HG02885 (cell line): Measurements from ENCODE around the gene GNPTG.
A peak's percentile ranks its signal among the peaks of the same experiment; 100 is the strongest.

Source experiments
- ATAC-seq: cut with Tn5 transposase; IDR thresholded peaks from one replicate; pipeline ENCODE4 v1.9.1; 2021; ENCODE audit warnings: mild to moderate bottlenecking; ENCODE audit not compliant: unreplicated experiment, poor library complexity

The GNPTG gene

DNA sequence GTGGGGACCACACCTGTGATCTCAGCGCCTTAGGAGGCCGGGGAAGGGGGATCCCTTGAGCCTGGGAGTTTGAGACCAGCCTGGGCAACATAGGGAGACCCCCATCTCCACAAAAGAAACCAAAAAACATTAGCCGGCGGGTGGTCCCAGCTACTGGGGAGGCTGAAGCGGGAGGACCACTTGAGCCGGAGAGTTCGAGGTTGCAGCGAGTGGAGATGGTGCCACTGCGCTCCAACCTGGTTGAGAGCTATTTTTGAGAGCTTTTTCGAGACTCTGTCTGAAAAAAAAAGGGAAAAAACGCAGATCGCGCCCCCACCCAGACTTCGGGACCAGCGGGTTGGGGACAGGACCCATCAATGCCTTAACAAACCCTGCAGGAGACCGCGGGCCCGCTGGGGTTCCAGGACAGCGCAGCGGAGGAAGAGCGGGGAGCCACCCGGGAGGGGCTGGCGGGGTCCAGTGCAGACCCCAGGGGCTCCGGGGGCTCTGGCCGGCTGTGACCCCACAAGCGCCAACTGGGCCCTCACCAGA, 19.0 kb upstream of the GNPTG start:
- ATAC-seq = no peak

- peak; percentile 37 for ATAC-seq
Observed at GRCh38 chr16:1333149-1333812, 18.4 kb upstream of the GNPTG start, which contains the start of gene BAIAP3. Gene BAIAP3 (plus strand): TSS chr16:1333645. CDS start chr16:1338550, 4,905 bp downstream.

DNA sequence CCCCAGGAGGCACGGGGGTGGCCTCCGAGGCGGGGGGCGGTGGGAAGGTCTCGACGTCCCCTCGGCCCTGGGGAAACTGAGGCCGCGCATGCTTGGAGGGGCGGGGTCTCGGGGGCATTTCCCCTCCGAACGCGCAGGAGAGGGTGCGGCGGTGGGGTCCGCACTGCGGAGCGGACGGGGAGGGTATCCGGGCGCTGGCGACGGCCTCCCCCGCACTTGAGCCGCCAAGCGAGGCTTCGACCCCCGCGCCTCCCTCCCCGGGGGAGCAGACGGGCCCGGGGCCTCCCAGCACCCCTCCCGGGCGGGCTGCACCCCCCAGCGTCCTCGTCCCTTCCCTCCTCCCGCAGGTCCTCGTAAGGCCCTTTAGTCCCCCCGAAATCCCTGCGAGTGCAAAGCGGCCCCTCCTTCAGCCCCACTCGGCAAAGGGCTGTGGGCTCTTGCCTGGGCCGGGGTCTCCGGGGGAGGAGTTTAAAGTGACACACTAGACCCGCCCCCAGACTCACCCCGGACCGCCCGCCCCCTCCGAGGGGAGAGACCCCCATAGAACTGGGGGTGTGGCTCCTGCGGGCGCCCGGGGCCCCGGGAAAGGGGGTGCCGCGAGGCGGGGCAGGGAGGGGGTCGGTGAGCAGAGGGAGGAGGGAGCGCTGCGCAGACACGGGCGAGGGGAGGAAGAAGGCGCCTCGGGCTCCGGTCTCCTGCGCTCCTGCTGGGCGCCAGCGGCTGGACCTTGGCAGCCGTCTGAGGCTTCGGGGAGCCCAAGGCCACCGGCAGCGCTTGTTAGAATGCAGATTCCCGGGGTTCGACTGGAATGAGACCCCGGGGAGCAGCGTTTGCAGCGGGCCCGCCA, 17.7 kb upstream of the GNPTG start:
- no peak for ATAC-seq

- no peak for ATAC-seq
Observed at GRCh38 chr16:1334739-1335138, 17.0 kb upstream of the GNPTG start.

DNA sequence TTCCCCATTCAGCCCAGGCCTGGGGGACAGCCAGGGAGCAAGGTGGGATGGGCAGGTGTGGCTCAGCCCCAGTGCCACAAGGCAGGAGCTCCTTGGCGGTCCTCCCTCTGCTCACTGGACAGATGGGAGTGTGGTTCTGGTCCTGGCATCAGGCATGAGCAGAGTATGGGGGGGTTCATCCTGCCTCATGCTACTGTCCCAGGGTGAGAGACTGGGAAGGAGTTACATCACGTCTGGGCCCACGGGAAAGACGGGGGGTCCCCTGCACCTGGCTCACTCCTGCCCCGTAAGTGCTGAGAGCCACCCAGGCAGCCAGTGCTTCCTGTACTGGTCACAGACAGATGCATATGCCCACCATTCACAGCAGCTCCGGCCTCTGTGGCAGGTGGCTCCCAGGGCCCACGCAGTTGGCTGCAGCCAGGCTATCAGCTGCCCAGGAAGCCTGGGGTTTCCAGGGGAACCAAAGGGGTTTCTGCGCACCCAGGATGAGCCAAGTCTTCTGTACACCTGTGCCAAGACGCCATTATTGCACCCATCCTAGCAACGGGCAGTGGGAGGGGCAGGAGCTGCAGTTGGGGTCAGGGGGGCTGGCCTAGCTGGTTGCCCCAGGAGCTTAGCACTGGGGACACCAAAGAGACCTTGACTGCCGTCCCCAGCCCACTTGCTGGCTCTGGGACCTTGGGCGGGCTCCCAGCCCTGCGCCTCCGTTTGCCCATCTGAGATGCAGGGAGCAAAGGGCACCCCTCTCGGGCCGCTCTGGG, 16.3 kb upstream of the GNPTG start:
- no peak for ATAC-seq

GRCh38 chr16:1335996-1336395, 15.7 kb upstream of the GNPTG start:
- ATAC-seq = no peak

- ATAC-seq = no peak
Observed at GRCh38 chr16:1336619-1337018, 15.1 kb upstream of the GNPTG start.

DNA sequence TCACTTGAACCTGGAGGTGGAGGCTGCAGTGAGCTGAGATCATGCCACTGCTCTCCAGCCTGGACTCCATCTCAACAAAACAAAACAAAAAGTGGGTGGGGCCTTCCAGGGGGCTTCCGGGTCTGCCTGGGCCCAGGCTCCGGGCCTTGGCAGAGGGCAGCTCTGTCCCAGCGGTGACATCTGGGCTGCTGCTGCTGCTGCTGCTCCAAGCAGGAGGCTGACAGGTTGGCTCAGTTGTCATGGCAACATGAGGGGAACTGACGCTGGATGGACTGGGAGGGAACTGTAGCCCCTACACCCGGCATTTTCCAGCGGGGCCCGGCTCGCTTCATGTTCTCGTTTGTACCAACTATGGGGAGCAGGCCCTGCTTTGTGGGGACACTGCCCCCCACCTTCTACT, 14.2 kb upstream of the GNPTG start:
- ATAC-seq = no peak

DNA sequence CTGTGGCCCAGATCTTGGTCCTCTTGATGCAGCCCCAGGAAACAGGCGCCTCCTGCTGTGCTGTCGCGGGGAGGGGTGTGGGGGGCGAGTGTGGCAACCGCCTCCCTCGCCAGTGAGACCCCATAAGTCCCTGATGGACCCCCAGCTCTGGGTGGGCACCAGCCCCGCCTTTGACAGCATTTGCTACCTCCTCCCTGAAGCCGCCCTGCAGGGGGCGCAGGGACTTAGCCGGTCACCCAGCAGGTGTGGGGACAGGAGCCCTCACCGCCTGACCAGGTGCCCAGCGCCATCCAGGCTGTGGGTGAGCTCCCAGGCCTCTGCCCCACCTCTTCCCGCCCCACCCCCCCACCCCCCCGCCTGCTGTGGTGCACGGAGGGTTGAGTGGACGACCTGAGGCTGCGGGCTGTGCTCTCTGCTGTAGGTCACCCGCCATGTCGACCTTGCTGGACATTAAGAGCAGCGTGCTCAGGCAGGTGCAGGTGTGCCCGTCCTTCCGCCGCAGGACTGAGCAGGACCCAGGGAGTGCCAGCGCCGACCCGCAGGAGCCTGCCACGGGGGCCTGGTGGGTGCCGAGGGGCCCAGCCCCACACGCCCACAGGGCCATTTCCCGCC, 13.5 kb upstream of the GNPTG start:
- ATAC-seq = no peak

- no peak for ATAC-seq
Observed at GRCh38 chr16:1338855-1339675, 12.7 kb upstream of the GNPTG start.

DNA sequence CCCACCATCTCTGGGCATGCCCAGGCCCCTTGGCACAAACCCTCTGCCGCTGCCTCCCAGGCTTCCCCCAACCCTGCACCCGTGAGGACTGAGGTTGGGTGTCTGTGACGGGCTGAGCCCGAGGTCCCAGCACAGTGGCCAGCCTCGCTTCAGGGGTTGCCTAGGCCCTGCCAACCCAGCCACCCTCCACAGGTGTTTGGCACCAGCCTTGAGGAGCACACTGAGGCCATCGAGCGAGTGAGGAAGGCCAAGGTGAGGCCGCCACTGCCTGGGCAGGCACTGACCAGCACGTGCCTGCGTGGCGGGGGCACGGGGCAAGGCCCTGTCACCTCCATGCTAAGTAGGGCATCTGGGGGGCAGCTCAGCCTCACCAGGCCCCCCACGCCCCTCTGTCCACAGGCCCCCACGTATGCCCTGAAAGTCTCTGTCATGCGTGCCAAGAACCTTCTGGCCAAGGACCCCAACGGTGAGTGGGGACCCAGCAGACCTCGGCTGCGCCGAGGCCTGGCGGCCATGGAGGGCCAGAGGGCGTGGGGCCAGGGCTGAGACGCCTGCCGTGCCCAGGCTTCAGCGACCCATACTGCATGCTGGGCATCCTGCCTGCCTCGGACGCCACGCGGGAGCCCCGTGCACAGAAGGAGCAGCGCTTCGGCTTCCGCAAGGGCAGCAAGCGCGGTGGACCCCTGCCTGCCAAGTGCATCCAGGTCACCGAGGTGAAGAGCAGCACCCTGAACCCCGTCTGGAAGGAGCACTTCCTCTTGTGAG, 10.8 kb upstream of the GNPTG start:
- ATAC-seq = no peak

DNA sequence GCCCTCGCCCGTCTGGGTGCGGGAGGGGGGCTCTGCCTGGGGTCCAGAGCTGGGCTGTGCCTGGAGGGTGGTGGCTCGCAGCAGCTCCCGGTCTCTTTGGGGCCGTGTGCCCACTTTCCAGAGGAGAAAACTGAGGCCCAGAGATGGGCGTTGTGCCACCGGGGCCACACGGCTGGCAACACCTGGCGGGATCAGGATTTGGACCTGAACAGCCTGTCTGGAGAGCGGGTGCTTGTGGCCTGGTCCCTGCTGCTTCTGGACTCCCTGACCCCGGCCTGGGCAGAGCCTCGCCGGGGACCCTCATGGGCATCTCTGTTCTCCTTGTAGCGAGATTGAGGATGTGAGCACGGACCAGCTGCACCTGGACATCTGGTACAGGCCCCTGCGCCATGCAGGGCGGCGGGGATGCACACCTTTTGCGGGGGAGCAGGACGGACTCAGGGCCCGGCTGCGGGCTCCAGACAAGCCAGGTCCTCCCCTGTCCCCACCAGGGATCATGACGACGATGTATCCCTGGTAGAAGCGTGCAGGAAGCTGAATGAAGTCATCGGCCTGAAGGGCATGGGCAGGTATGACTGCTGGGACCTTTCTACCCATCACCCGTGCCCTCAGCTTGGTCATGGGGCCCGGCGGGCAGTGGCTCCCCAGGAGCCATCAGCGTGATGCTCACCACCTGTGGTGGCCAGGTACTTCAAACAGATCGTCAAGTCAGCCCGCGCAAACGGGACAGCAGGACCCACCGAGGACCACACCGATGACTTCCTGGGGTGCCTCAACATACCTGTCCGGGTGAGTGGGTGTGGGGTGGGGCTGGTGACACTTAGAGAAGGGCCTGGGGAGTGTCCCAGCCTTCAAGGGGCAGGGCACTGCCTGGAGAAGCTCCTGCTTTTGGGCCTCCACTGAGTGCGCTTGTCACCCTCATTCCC, 10.0 kb upstream of the GNPTG start:
- no peak for ATAC-seq

- peak; percentile 84 for ATAC-seq
Observed at GRCh38 chr16:1342526-1343427, 9.0 kb upstream of the GNPTG start.

DNA sequence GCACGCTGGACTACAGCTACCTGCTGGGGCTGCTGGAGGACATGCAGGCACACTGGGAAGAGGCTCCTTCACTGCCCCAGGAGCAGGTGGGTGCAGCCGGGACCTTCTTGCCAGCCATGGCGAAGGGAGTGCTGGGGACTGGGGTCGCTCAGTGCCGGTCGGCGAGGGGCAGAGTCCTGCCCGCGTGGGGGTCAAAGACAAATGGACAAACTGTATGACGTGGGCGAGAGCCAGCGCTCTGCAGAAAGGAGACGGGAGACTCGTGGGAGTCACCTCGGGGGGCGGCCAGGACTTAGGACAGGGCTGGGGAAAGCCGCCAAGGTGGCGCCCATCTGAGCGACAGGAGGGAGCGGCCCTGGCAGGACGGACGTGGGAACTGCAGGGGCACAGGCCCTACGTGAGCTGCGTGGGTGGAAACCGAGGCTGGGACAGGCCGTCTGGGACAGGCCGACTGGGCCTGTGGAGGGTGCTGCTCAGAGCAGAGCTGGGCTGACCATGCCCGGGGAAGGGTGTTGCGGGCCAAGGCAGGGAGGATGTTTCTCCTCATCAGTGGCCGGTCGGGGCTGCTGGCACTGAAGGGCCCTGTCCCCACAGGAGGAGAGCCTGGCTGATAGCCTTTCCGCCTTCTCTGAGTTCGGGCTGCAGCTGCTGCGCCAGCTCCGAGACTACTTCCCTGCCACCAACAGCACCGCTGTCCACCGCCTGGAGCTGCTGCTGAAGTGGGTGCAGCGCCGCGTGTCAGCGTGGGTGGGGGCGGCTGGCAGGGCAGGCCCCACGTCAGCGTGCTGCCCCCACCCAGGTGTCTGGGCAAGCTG, 8.1 kb upstream of the GNPTG start:
- no peak for ATAC-seq

DNA sequence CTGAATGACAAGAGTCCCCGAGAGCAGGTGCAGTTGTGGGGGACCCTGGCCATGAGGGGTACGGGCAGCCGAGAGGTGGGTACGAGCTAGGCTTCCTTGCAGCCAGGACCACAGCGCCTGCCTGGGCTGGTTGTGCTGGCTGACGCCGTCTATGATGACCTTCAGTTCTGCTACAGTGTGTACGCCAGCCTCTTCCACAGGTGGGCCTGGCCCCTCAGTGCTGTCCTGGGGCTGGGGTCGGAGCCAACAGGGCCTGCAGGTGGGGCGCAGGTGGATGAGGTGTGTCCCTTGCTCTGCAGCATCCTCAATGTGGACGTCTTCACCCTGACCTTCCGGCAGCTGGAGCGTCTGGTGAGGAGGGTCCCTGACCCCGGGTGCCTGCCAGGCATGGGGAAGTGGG, 7.2 kb upstream of the GNPTG start:
- no peak for ATAC-seq

DNA sequence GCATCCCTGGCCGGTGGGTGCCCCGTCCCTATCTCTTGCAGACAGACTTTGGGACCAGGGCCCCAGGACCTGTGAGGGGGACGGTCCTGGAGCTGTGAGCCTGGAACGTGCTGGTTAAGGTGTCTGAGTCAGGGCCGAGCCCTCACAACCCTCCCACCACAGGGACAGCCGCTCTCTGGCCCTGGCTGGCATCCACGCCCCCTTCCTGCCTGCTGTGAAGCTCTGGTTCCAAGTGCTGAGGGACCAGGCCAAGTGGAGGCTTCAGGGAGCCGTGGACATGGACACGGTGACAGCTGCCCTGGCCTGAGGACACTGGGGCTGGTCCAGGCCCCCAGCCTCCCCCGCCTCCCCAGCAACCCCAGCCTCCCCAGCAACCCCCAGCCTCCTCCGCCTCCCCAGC, 6.6 kb upstream of the GNPTG start:
- no peak for ATAC-seq
